HepG2 (cell line): Measurements from ENCODE around the gene CACNA1I. TPM values are rescaled to one million over a fixed set of nuclear protein-coding genes. Genes with fewer than 3 reads are reported as not detected.

ENCODE experiments used
- ATRX ChIP-seq: sonication (generic); formaldehyde crosslinking; IDR thresholded peaks from 2 replicates; pipeline ENCODE4 v1.4.0; 2020; ENCODE audit warnings: missing genetic modification reagents, borderline replicate concordance
- CBFB ChIP-seq: sonication (generic); formaldehyde crosslinking; IDR thresholded peaks from 2 replicates; pipeline ENCODE4 v1.4.0; 2020; ENCODE audit warnings: missing genetic modification reagents
- ERF ChIP-seq: IDR thresholded peaks from 2 replicates; pipeline ENCODE4 v1.6.1; 2018; ENCODE audit warnings: missing biosample characterization, missing genetic modification reagents
- GATAD2A ChIP-seq: IDR thresholded peaks from 2 replicates; pipeline ENCODE4 v1.6.1; 2016
- MAFF ChIP-seq: IDR thresholded peaks from 2 replicates; pipeline ENCODE4 v1.6.1; 2011; ENCODE audit warnings: low read depth, low read length, improper control_type of control experiment
- NFIB ChIP-seq: sonication (generic); formaldehyde crosslinking; IDR thresholded peaks from 2 replicates; pipeline ENCODE4 v1.9.0; 2021; ENCODE audit warnings: missing genetic modification reagents, mild to moderate bottlenecking, borderline replicate concordance
- SMC3 ChIP-seq: IDR thresholded peaks from 2 replicates; pipeline ENCODE4 v1.6.1; 2011; ENCODE audit warnings: low read length, improper control_type of control experiment
- SNRNP70 ChIP-seq: fragments of 200-400 bp; formaldehyde crosslinking; IDR thresholded peaks from 2 replicates; pipeline ENCODE4 v1.6.1; 2017; ENCODE audit warnings: mild to moderate bottlenecking, low read depth, low read length, moderate library complexity
- SP2 ChIP-seq: sonication (generic); formaldehyde crosslinking; IDR thresholded peaks from 2 replicates; pipeline ENCODE4 v1.5.1; 2020; ENCODE audit warnings: mild to moderate bottlenecking, missing genetic modification reagents
- SYNCRIP ChIP-seq: fragments of 200-400 bp; formaldehyde crosslinking; IDR thresholded peaks from 2 replicates; pipeline ENCODE4 v1.6.1; 2018; ENCODE audit warnings: mild to moderate bottlenecking, low read depth, low read length; ENCODE audit not compliant: insufficient read depth
- ZFP36L1 ChIP-seq: sonication (generic); formaldehyde crosslinking; IDR thresholded peaks from 2 replicates; pipeline ENCODE4 v1.8.0; 2022; ENCODE audit warnings: mild to moderate bottlenecking, missing genetic modification reagents, moderate library complexity
- ZNF260 ChIP-seq: sonication (generic); formaldehyde crosslinking; IDR thresholded peaks from 2 replicates; pipeline ENCODE4 v1.4.0; 2020; ENCODE audit warnings: missing genetic modification reagents, low read depth, mild to moderate bottlenecking, borderline replicate concordance
- ZNF317 ChIP-seq: sonication (generic); formaldehyde crosslinking; IDR thresholded peaks from 2 replicates; pipeline ENCODE4 v1.5.0; 2020; ENCODE audit warnings: mild to moderate bottlenecking, missing genetic modification reagents
- ZNF44 ChIP-seq: sonication (generic); formaldehyde crosslinking; IDR thresholded peaks from 2 replicates; pipeline ENCODE4 v1.5.1; 2020; ENCODE audit warnings: mild to moderate bottlenecking, missing genetic modification reagents
- ZNF577 ChIP-seq: sonication (generic); formaldehyde crosslinking; IDR thresholded peaks from 2 replicates; pipeline ENCODE4 v1.4.0; 2020; ENCODE audit warnings: mild to moderate bottlenecking, low read depth, missing genetic modification reagents, borderline replicate concordance
- ZNF781 ChIP-seq: sonication (generic); formaldehyde crosslinking; IDR thresholded peaks from 2 replicates; pipeline ENCODE4 v1.5.1; 2020; ENCODE audit warnings: borderline replicate concordance, mild to moderate bottlenecking, missing genetic modification reagents; ENCODE audit errors: not compliant biosample characterization
- polyA plus RNA-seq, 8 experiments: library from polyadenylated mRNA; depleted of rRNA in 3 of 8; stranded (reverse) in 7 of 8; unstranded in 1 of 8; fragments of >200 nt; fragmentation: Illumina TruSeq in 4 of 8; extraction: Trizol in 4 of 8; gene quantifications; 2 replicates each; pipeline versions ENCODE4 v1.2.1 to v1.2.3, GENCODE V29; 2011 to 2016; ENCODE audit warnings: low read depth in 4 of 8, missing spikeins in 1 of 8, mixed read lengths in 1 of 8; ENCODE audit not compliant: insufficient read depth in 1 of 8
- total RNA-seq, 5 experiments: library from RNA; depleted of rRNA; stranded (reverse); fragments of >200 nt; fragmentation: Illumina TruSeq; extraction: Trizol; gene quantifications; 2 replicates each; pipeline ENCODE4 v1.2.3, GENCODE V29; 2016; ENCODE audit warnings: low read depth in 1 of 5
- TF ChIP-seq, protein P1 (sequence below): sonication (generic); formaldehyde crosslinking; IDR thresholded peaks from 2 replicates; pipeline ENCODE4 v1.4.0; 2020; ENCODE audit warnings: missing genetic modification reagents, borderline replicate concordance
- TF ChIP-seq, protein P2 (sequence below): sonication (generic); formaldehyde crosslinking; IDR thresholded peaks from 2 replicates; pipeline ENCODE4 v1.4.0; 2020; ENCODE audit warnings: missing genetic modification reagents
- TF ChIP-seq, protein P3 (sequence below): sonication (generic); formaldehyde crosslinking; IDR thresholded peaks from 2 replicates; pipeline ENCODE4 v1.8.0; 2022; ENCODE audit warnings: missing genetic modification reagents, mild to moderate bottlenecking, borderline replicate concordance

CACNA1I gene
- total and polyA plus RNA-seq, 2 of the 13 experiments (the other 11 are each of a cell fraction or from before 2014, with no cell fraction given): not detected

DNA sequence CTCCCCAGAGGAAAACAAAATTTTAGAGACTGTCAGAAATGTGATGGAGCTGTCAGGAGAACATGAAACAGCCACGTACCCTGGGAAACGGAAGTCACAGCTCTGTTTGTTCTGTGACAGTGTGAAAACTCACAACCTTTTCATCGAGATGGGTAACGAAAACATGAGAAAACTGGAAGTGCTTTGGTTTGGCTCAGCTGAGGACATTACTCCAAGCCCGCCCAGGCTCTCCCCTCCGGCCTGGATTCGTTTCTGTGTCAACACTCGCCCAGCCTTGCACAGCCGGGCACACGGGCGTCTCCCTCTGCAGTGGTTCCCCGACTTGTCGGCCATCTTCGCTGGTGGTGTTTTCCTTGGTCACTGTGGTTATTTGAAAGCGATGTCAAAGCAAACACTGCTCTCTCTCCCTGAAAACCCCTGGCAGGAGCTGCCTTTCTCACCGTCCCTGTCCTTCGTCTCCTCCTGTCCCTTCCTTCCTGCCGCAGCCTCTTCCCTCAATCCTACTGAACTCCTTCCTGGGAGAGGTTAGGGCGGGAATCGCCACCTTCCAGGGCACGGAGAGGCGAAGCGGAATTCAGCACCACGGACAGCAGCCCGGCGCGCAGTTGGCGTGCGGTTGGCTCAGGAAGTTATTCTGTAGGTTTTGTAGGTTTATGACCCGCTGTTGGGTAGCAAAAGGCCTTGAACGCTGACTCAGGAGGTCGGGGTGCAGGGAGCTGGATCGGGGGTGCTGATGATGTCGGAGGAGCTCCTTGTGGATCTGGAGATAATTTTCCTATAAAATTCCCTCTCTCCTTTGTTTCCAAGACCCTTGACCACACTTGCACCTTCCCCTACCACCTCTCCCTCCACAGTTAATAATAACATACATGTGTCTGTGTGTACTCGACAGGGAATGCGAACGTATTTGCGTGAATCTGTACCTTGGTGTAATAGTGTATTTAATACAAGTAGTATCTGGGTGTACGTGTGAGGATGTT, 24.9 kb upstream of the CACNA1I start (continued):
- TF ChIP-seq SP2 (CRISPR knock-in tag): no peak
- TF ChIP-seq, protein P1, sequence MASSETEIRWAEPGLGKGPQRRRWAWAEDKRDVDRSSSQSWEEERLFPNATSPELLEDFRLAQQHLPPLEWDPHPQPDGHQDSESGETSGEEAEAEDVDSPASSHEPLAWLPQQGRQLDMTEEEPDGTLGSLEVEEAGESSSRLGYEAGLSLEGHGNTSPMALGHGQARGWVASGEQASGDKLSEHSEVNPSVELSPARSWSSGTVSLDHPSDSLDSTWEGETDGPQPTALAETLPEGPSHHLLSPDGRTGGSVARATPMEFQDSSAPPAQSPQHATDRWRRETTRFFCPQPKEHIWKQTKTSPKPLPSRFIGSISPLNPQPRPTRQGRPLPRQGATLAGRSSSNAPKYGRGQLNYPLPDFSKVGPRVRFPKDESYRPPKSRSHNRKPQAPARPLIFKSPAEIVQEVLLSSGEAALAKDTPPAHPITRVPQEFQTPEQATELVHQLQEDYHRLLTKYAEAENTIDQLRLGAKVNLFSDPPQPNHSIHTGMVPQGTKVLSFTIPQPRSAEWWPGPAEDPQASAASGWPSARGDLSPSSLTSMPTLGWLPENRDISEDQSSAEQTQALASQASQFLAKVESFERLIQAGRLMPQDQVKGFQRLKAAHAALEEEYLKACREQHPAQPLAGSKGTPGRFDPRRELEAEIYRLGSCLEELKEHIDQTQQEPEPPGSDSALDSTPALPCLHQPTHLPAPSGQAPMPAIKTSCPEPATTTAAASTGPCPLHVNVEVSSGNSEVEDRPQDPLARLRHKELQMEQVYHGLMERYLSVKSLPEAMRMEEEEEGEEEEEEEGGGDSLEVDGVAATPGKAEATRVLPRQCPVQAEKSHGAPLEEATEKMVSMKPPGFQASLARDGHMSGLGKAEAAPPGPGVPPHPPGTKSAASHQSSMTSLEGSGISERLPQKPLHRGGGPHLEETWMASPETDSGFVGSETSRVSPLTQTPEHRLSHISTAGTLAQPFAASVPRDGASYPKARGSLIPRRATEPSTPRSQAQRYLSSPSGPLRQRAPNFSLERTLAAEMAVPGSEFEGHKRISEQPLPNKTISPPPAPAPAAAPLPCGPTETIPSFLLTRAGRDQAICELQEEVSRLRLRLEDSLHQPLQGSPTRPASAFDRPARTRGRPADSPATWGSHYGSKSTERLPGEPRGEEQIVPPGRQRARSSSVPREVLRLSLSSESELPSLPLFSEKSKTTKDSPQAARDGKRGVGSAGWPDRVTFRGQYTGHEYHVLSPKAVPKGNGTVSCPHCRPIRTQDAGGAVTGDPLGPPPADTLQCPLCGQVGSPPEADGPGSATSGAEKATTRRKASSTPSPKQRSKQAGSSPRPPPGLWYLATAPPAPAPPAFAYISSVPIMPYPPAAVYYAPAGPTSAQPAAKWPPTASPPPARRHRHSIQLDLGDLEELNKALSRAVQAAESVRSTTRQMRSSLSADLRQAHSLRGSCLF (CRISPR knock-in tag): peak; percentile 95
- TF ChIP-seq, protein P2, sequence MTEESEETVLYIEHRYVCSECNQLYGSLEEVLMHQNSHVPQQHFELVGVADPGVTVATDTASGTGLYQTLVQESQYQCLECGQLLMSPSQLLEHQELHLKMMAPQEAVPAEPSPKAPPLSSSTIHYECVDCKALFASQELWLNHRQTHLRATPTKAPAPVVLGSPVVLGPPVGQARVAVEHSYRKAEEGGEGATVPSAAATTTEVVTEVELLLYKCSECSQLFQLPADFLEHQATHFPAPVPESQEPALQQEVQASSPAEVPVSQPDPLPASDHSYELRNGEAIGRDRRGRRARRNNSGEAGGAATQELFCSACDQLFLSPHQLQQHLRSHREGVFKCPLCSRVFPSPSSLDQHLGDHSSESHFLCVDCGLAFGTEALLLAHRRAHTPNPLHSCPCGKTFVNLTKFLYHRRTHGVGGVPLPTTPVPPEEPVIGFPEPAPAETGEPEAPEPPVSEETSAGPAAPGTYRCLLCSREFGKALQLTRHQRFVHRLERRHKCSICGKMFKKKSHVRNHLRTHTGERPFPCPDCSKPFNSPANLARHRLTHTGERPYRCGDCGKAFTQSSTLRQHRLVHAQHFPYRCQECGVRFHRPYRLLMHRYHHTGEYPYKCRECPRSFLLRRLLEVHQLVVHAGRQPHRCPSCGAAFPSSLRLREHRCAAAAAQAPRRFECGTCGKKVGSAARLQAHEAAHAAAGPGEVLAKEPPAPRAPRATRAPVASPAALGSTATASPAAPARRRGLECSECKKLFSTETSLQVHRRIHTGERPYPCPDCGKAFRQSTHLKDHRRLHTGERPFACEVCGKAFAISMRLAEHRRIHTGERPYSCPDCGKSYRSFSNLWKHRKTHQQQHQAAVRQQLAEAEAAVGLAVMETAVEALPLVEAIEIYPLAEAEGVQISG (CRISPR knock-in tag): peak; percentile 85
- peak; percentile 92 for TF ChIP-seq ZNF781 (CRISPR knock-in tag)
- TF ChIP-seq, protein P3, sequence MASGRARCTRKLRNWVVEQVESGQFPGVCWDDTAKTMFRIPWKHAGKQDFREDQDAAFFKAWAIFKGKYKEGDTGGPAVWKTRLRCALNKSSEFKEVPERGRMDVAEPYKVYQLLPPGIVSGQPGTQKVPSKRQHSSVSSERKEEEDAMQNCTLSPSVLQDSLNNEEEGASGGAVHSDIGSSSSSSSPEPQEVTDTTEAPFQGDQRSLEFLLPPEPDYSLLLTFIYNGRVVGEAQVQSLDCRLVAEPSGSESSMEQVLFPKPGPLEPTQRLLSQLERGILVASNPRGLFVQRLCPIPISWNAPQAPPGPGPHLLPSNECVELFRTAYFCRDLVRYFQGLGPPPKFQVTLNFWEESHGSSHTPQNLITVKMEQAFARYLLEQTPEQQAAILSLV: peak; percentile 50; the same call in 1 of the 2 replicates
- TF ChIP-seq SYNCRIP: no peak
- TF ChIP-seq CBFB (CRISPR knock-in tag): peak; percentile 30; the same call in 1 of the 2 replicates
- TF ChIP-seq ZNF44 (CRISPR knock-in tag): 0 out of 2 replicates have a peak, but pooled peaks have one; percentile 31
- no peak for TF ChIP-seq SMC3
- no peak for TF ChIP-seq NFIB
- no peak for TF ChIP-seq SNRNP70
- TF ChIP-seq ZNF260 (CRISPR knock-in tag): no peak
- TF ChIP-seq ZFP36L1 (CRISPR knock-in tag): no peak
- peak; percentile 51; the same call in 1 of the 2 replicates for TF ChIP-seq GATAD2A (CRISPR knock-in tag)
- TF ChIP-seq MAFF: no peak
- no peak for TF ChIP-seq ATRX (CRISPR knock-in tag)
- peak; percentile 87 for TF ChIP-seq ERF (CRISPR knock-in tag)
- TF ChIP-seq ZNF577 (CRISPR knock-in tag): no peak
- 0 out of 2 replicates have a peak, but pooled peaks have one; percentile 26 for TF ChIP-seq ZNF317 (CRISPR knock-in tag)
